ENCODE results near the gene SMG9.

SMG9 gene

DNA sequence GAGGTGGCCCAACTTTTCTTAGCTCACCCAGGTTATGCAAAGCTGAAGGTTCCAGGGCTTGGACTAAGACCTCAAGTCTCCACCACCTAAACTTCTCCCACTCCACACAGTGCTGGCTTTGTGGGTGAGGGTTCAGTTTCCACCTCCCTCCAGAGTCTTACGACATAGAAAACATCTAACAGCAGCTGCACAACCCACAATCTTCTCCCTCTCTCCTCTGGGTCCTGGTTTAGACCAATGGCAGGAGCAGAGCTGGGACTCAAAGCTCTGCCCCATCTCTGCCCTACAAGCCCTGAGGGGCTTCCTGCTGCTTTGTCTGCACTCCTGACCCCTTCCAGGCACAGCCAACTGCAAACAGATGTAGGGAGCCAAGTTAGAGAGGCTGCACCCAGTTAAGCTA lies 22.9 kb downstream of the SMG9 start:
- DNase-seq (ENCODE audit: extremely low spot score) = no peak
- CTCF ChIA-PET = interaction anchor here (1.2 to 2.0 kb wide), 3 partner anchors 13 to 78 kb away, joined by 4 to 6 read pairs (median 5); no protein-coding TSS in a partner anchor
- TF ChIP-seq, protein P1, sequence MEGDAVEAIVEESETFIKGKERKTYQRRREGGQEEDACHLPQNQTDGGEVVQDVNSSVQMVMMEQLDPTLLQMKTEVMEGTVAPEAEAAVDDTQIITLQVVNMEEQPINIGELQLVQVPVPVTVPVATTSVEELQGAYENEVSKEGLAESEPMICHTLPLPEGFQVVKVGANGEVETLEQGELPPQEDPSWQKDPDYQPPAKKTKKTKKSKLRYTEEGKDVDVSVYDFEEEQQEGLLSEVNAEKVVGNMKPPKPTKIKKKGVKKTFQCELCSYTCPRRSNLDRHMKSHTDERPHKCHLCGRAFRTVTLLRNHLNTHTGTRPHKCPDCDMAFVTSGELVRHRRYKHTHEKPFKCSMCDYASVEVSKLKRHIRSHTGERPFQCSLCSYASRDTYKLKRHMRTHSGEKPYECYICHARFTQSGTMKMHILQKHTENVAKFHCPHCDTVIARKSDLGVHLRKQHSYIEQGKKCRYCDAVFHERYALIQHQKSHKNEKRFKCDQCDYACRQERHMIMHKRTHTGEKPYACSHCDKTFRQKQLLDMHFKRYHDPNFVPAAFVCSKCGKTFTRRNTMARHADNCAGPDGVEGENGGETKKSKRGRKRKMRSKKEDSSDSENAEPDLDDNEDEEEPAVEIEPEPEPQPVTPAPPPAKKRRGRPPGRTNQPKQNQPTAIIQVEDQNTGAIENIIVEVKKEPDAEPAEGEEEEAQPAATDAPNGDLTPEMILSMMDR (IDR thresholded peaks at IDR 0.05; ENCODE audit: control extremely low read depth, extremely low read depth, low read depth, missing control alignments) = no peak
- POLR2A ChIA-PET = no interaction called here

DNA sequence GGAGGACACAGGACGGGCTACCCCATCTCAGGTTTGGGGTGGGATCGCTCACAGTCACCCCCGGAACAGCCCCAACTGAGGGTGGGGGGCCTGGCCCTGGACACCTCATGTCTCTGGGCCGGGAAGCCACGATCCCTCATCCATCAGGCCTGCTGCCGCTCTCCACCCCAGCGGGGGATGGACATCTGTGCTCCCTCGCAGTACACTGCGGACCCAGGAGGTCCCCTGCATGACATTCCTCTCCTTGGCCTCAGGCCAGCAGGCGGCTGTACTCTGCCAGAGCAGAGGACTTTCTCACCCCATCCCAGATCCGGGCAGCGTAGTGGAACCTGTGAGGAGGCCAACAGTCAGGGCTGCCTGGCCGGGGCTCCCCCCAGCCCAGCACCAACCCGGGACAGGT lies 23.4 kb downstream of the SMG9 start:
- POLR2A ChIA-PET = no interaction called here
- DNase-seq (ENCODE audit: extremely low spot score) = no peak
- CTCF ChIA-PET = no interaction called here
- TF ChIP-seq, protein P1 (IDR thresholded peaks at IDR 0.05; ENCODE audit: control extremely low read depth, extremely low read depth, low read depth, missing control alignments) = no peak

DNA sequence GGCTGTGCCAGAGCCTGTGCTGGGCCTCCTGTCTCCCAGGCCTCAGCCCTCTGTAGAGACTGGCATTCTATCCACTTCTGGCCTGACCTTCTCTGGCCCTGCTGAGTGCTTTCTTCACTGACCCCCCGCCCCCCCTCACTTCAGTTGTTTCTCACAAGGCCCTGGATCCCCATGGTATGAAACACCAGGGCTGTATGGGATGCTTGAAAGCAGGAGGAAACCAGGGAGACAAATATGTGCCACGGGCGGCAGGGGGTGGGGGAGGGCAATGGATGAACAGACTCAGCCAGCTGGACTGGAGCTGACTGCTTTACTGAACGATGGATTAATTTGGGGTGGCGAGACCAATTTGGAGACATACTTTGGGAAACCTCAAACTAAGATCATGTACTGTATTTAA lies 24.8 kb downstream of the SMG9 start:
- DNase-seq (ENCODE audit: extremely low spot score) = no peak
- TF ChIP-seq, protein P1 (IDR thresholded peaks at IDR 0.05; ENCODE audit: control extremely low read depth, extremely low read depth, low read depth, missing control alignments) = no peak
- ChIA-PET POLR2A (no interaction called here), CTCF (interaction anchor here (1.1 to 1.3 kb wide), 2 partner anchors 8 to 15 kb away, joined by 3 to 4 read pairs; no protein-coding TSS in a partner anchor)

DNA sequence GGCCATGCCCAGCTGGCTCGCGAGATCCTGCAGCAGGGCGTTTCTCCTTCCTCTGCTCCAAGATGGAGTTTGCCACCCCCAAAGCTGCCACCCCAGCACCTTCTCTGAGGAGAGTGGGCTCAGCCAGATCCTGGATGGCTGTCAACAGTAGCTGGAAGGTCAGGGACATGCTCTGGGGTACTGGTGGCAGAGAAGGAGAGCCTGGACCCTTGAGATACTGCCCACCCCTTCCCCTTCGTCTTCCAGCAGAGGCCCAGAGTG lies 27.2 kb downstream of the SMG9 start:
- TF ChIP-seq, protein P1 (IDR thresholded peaks at IDR 0.05; ENCODE audit: control extremely low read depth, extremely low read depth, low read depth, missing control alignments) = no peak
- DNase-seq (ENCODE audit: extremely low spot score) = no peak
- ChIA-PET CTCF (no interaction called here), POLR2A (no interaction called here)

DNA sequence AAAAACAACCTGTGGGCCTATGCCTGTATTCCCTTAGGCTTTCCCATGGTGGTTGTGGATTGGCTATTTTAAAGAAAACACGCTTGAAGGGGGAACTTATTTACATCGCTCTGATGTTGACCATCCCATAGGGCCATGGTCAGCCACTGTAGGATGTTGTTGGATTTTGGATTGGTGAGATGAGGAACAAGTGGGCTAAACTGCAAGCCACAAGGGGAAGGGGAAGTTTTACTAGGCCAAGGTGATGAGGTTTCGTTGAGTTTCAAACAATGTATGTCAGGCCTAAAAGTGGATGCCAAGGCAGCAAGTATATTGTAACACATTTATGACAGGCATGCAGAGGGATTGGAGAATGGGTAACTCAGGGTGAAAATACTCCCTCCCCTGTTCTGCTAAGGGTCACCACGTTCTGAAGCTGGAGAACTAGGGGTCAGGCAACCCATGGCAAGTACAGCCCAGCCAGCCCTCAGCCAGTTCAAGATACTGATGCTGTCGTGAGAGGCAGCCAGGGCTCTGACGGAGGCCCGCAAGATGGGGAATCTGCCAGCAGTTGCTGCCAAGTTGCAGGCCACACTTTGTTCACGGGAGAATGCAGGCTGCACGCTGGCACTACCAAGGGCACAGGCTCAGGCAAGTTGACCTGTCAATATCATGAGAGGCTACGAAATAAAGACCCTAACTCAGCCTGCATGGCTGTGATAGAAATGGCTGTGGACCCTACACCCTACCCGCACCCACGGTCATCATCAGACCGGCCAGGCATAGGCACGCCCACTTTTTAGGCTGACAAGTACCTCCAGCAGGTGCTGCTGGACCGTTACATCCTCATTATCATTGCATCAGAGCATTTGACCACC lies 27.8 kb downstream of the SMG9 start:
- ChIA-PET POLR2A (interaction anchor here (0.6 kb wide), 2 partner anchors 95 to 119 kb away, joined by 5 to 6 read pairs; no protein-coding TSS in a partner anchor), CTCF (interaction anchor here (1.1 kb wide), 1 partner anchor 58 kb away, joined by 3 read pairs; no protein-coding TSS in a partner anchor)
- no peak for DNase-seq (ENCODE audit: extremely low spot score)
- TF ChIP-seq, protein P1 (IDR thresholded peaks at IDR 0.05; ENCODE audit: control extremely low read depth, extremely low read depth, low read depth, missing control alignments) = no peak

DNA sequence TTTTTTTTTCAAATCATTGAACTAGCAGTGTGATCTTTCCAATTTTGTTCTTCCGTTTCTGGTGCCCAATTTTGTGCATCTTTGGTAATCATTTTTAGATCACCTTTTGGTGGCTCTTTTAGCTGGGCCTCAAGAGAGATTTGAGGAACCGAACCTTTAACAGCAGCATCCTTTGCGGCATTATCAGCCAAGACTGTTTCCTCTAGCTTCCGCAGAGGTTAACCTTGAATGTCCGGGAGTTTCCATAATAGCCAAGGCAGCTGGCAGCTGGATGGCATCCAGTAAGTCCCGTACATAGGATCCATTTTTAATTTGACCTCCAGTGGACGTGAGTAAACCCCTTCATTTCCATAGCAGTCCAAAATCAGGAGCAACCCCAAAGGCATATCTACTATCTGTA lies 29.3 kb downstream of the SMG9 start:
- peak; percentile 56 for DNase-seq (ENCODE audit: extremely low spot score)
- ChIA-PET POLR2A (no interaction called here), CTCF (interaction anchor here (0.7 to 1.8 kb wide), 7 partner anchors 11 to 277 kb away, joined by 3 to 6 read pairs (median 3); no protein-coding TSS in a partner anchor)
- TF ChIP-seq, protein P1 (IDR thresholded peaks at IDR 0.05; ENCODE audit: control extremely low read depth, extremely low read depth, low read depth, missing control alignments) = no peak
